Measurements from ENCODE around the gene HERC6. TPM values are rescaled to one million over a fixed set of nuclear protein-coding genes. Genes with fewer than 3 reads are reported as not detected.
A peak's percentile ranks its signal among the peaks of the same experiment; 100 is the strongest.
"Not testable (repeated sequence)": the region's sequence is repeated elsewhere in the genome, so short reads cannot be mapped to it uniquely, and the experiment has no call there.

The HERC6 gene
- total RNA-seq, 1 experiment from 2014 or later = 4.9 TPM

- no peaks in the 10 kb centered on the region for H3K9me2 ChIP-seq (ENCODE audit: insufficient read depth)
- no peak for TF ChIP-seq CTCF (conservative IDR thresholded peaks at IDR 0.05)
- no peak for TF ChIP-seq EZH2 (IDR thresholded peaks at IDR 0.05; ENCODE audit: low read depth)
- DNase-seq = no peak
- peak overlapping the region; percentile 76; the same call in 1 of the 2 replicates for H3K4me2 ChIP-seq
- H3K36me3 ChIP-seq (ENCODE audit: low read depth) = no peaks in the 10 kb centered on the region
- no peaks in the 10 kb centered on the region for H3K4me1 ChIP-seq (replicated peaks; ENCODE audit: insufficient read depth)
- no TSS peak for BruUV-seq (replicated peaks)
- POLR2A ChIA-PET (ENCODE audit: unreplicated experiment) = interaction anchor here (0.7 kb wide), 1 partner anchor 8 kb away, joined by 4 read pairs; no protein-coding TSS in a partner anchor
- intact Hi-C loops (cut with micrococcal nuclease; ENCODE audit: unreplicated experiment) = no loop called here
- CTCF ChIA-PET = no interaction called here
- no peak overlapping the region; the same call in 1 of the 2 replicates for H3K4me3 ChIP-seq
- no peak overlapping the region for H2AFZ ChIP-seq
- H3K79me2 ChIP-seq (ENCODE audit: low read depth) = no peaks in the 10 kb centered on the region
- H3K27me3 ChIP-seq (ENCODE audit: insufficient read depth, low read depth) = no peaks in the 10 kb centered on the region
- no peak overlapping the region for H3K27ac ChIP-seq
- no peaks in the 10 kb centered on the region for H3K9me3 ChIP-seq (ENCODE audit: insufficient read depth, low read depth)
- no peaks in the 10 kb centered on the region for H4K20me1 ChIP-seq (ENCODE audit: insufficient read depth)
- H3F3A ChIP-seq (ENCODE audit: insufficient read depth, low read depth) = no peaks in the 10 kb centered on the region
Measured at GRCh38 chr4:88360791-88361190, 17.9 kb upstream of the HERC6 start.

GRCh38 chr4:88361217-88361773, 17.4 kb upstream of the HERC6 start:
- peak overlapping the region; percentile 76 for H3K4me2 ChIP-seq
- intact Hi-C loops (cut with micrococcal nuclease; ENCODE audit: unreplicated experiment); H3F3A ChIP-seq (ENCODE audit: insufficient read depth, low read depth); H3K4me1 ChIP-seq (replicated peaks; ENCODE audit: insufficient read depth); CTCF ChIA-PET; H4K20me1 ChIP-seq (ENCODE audit: insufficient read depth); H3K27me3 ChIP-seq (ENCODE audit: insufficient read depth, low read depth); H3K27ac ChIP-seq; H3K9me3 ChIP-seq (ENCODE audit: insufficient read depth, low read depth); H3K79me2 ChIP-seq (ENCODE audit: low read depth); H3K36me3 ChIP-seq (ENCODE audit: low read depth); H3K9me2 ChIP-seq (ENCODE audit: insufficient read depth): not testable (repeated sequence)
- POLR2A ChIA-PET (ENCODE audit: unreplicated experiment) = interaction anchor here (0.7 kb wide), 1 partner anchor 9 kb away, joined by 4 read pairs; no protein-coding TSS in a partner anchor
- H2AFZ ChIP-seq = peak overlapping the region; percentile 77
- DNase-seq = peak; percentile 21 to 44
- TSS peak; percentile 59 for BruUV-seq (replicated peaks)
- H3K4me3 ChIP-seq = peak overlapping the region; percentile 48; the same call in 1 of the 2 replicates

- Histone ChIP-seq H3K4me2 (no peak overlapping the region), H3K79me2 (ENCODE audit: low read depth) (no peaks in the 10 kb centered on the region), H3K27me3 (ENCODE audit: insufficient read depth, low read depth) (no peaks in the 10 kb centered on the region), H3K36me3 (ENCODE audit: low read depth) (no peaks in the 10 kb centered on the region), H3K9me2 (ENCODE audit: insufficient read depth) (no peaks in the 10 kb centered on the region), H4K20me1 (ENCODE audit: insufficient read depth) (no peaks in the 10 kb centered on the region), H2AFZ (no peak overlapping the region), H3K4me1 (replicated peaks; ENCODE audit: insufficient read depth) (no peaks in the 10 kb centered on the region), H3K4me3 (no peak overlapping the region), H3K9me3 (ENCODE audit: insufficient read depth, low read depth) (no peaks in the 10 kb centered on the region), H3F3A (ENCODE audit: insufficient read depth, low read depth) (no peaks in the 10 kb centered on the region), H3K27ac (no peak overlapping the region)
- ChIA-PET CTCF (no interaction called here), POLR2A (ENCODE audit: unreplicated experiment) (no interaction called here)
- no peak for DNase-seq
- no TSS peak for BruUV-seq (replicated peaks)
- no peak for TF ChIP-seq EZH2 (IDR thresholded peaks at IDR 0.05; ENCODE audit: low read depth)
- TF ChIP-seq CTCF (conservative IDR thresholded peaks at IDR 0.05) = no peak
- intact Hi-C loops (cut with micrococcal nuclease; ENCODE audit: unreplicated experiment) = no loop called here
Measured at GRCh38 chr4:88366460-88366859, 12.2 kb upstream of the HERC6 start.

- Histone ChIP-seq H3K79me2 (ENCODE audit: low read depth) (no peaks in the 10 kb centered on the region), H3K4me2 (no peak overlapping the region), H3K27ac (no peak overlapping the region), H3K27me3 (ENCODE audit: insufficient read depth, low read depth) (no peaks in the 10 kb centered on the region), H3K4me3 (no peak overlapping the region), H3F3A (ENCODE audit: insufficient read depth, low read depth) (no peaks in the 10 kb centered on the region), H3K36me3 (ENCODE audit: low read depth) (no peaks in the 10 kb centered on the region), H3K9me2 (ENCODE audit: insufficient read depth) (no peaks in the 10 kb centered on the region), H4K20me1 (ENCODE audit: insufficient read depth) (no peaks in the 10 kb centered on the region), H3K9me3 (ENCODE audit: insufficient read depth, low read depth) (no peaks in the 10 kb centered on the region), H2AFZ (no peak overlapping the region), H3K4me1 (replicated peaks; ENCODE audit: insufficient read depth) (no peaks in the 10 kb centered on the region)
- TF ChIP-seq EZH2 (IDR thresholded peaks at IDR 0.05; ENCODE audit: low read depth) = no peak
- no peak for TF ChIP-seq CTCF (conservative IDR thresholded peaks at IDR 0.05)
- CTCF ChIA-PET = no interaction called here
- no peak for DNase-seq
- POLR2A ChIA-PET (ENCODE audit: unreplicated experiment) = no interaction called here
- intact Hi-C loops (cut with micrococcal nuclease; ENCODE audit: unreplicated experiment) = no loop called here
- no TSS peak for BruUV-seq (replicated peaks)
Measured at GRCh38 chr4:88367826-88368225, 10.8 kb upstream of the HERC6 start.
